ENCODE measurements around the gene NXPE3. TPM values are rescaled to one million over a fixed set of nuclear protein-coding genes. Genes with fewer than 3 reads are reported as not detected.
"Not testable (repeated sequence)": the region's sequence is repeated elsewhere in the genome, so short reads cannot be mapped to it uniquely, and the experiment has no call there.

NXPE3 gene
- polyA plus RNA-seq, result 1 to 10 TPM; 1.7 to 6.0 (median 4.8) TPM

- H3K27ac ChIP-seq (ENCODE audit: low read depth, low read length), result no peak within 1 kb of the TSS
- WGBS, 3 donors, result 0% methylated on average over 67 to 78 of the region's 78 CpGs
Measured at GRCh38 chr3:101779047-101779821, at the start of gene NXPE3. TSS of gene NXPE3 (plus strand) at chr3:101779211. CDS start at chr3:101785597, 6,386 bp downstream.

GRCh38 chr3:101729586-101729985, 49.4 kb upstream of the NXPE3 start:
- H3K27ac ChIP-seq (ENCODE audit: low read depth, low read length), result no peak overlapping the region
- 76 to 94% (median 83%) methylated on average over 5 of the region's 5 CpGs for WGBS, 3 donors

- no peak overlapping the region for H3K27ac ChIP-seq (ENCODE audit: low read depth, low read length)
Measured at GRCh38 chr3:101730839-101731238, 48.2 kb upstream of the NXPE3 start.

- WGBS, 3 donors, result 93 to 98% (median 95%) methylated on average over 4 of the region's 4 CpGs
- H3K27ac ChIP-seq (ENCODE audit: low read depth, low read length), result no peak overlapping the region
Measured at GRCh38 chr3:101732240-101732641, 46.8 kb upstream of the NXPE3 start.

GRCh38 chr3:101735833-101736232, 43.2 kb upstream of the NXPE3 start:
- 97 to 98% (median 98%) methylated on average over 10 of the region's 10 CpGs for WGBS, 3 donors
- no peak overlapping the region for H3K27ac ChIP-seq (ENCODE audit: low read depth, low read length)

GRCh38 chr3:101741914-101742313, 37.1 kb upstream of the NXPE3 start:
- not testable (repeated sequence) for H3K27ac ChIP-seq (ENCODE audit: low read depth, low read length)
- WGBS, 3 donors, result 63 to 92% (median 73%) methylated on average over 3 of the region's 3 CpGs

GRCh38 chr3:101744811-101745210, 34.2 kb upstream of the NXPE3 start:
- 44 to 47% (median 44%) methylated on average over 1 of the region's 1 CpG for WGBS, 3 donors
- H3K27ac ChIP-seq (ENCODE audit: low read depth, low read length), result no peak overlapping the region

- not testable (repeated sequence) for H3K27ac ChIP-seq (ENCODE audit: low read depth, low read length)
- 73 to 100% (median 100%) methylated on average over 1 of the region's 1 CpG for WGBS, 3 donors
Measured at GRCh38 chr3:101745934-101746333, 33.1 kb upstream of the NXPE3 start.

GRCh38 chr3:101753386-101754113, 25.5 kb upstream of the NXPE3 start:
- not testable (repeated sequence) for H3K27ac ChIP-seq (ENCODE audit: low read depth, low read length)
- WGBS, 3 donors, result 91 to 98% (median 96%) methylated on average over 12 to 14 of the region's 23 CpGs

- no peak overlapping the region for H3K27ac ChIP-seq (ENCODE audit: low read depth, low read length)
- 74 to 95% (median 80%) methylated on average over 6 of the region's 6 CpGs for WGBS, 3 donors
Measured at GRCh38 chr3:101758224-101758623, 20.8 kb upstream of the NXPE3 start.

GRCh38 chr3:101762041-101762646, 16.9 kb upstream of the NXPE3 start:
- 70 to 86% (median 73%) methylated on average over 3 of the region's 3 CpGs for WGBS, 3 donors
- no peak overlapping the region for H3K27ac ChIP-seq (ENCODE audit: low read depth, low read length)

GRCh38 chr3:101777745-101778281, 1.2 kb upstream of the NXPE3 start:
- WGBS, 3 donors, result 80 to 92% (median 86%) methylated on average over 4 to 6 of the region's 6 CpGs
- not testable (repeated sequence) for H3K27ac ChIP-seq (ENCODE audit: low read depth, low read length)

GRCh38 chr3:101778385-101779046, 495 bp upstream of the NXPE3 start:
- H3K27ac ChIP-seq (ENCODE audit: low read depth, low read length), result no peak overlapping the region
- WGBS, 3 donors, result 24 to 28% (median 26%) methylated on average over 21 of the region's 21 CpGs

GRCh38 chr3:101779822-101780381, 891 bp downstream of the NXPE3 start:
- no peak overlapping the region for H3K27ac ChIP-seq (ENCODE audit: low read depth, low read length)
- WGBS, 3 donors, result 18 to 25% (median 25%) methylated on average over 9 of the region's 9 CpGs

- 52 to 84% (median 54%) methylated on average over 2 of the region's 2 CpGs for WGBS, 3 donors
Measured at GRCh38 chr3:101780661-101781060, 1.6 kb downstream of the NXPE3 start.

GRCh38 chr3:101781166-101781565, 2.2 kb downstream of the NXPE3 start:
- no peak overlapping the region for H3K27ac ChIP-seq (ENCODE audit: low read depth, low read length)

More at GRCh38 chr3:101780661-101781060, 1.6 kb downstream of the NXPE3 start:
- H3K27ac ChIP-seq (ENCODE audit: low read depth, low read length), result no peak overlapping the region

GRCh38 chr3:101784855-101785613, 6.0 kb downstream of the NXPE3 start:
- no peak overlapping the region for H3K27ac ChIP-seq (ENCODE audit: low read depth, low read length)
- WGBS, 3 donors, result 51 to 83% (median 60%) methylated on average over 5 of the region's 5 CpGs

- WGBS, 3 donors, result 90 to 93% (median 91%) methylated on average over 4 of the region's 4 CpGs
- H3K27ac ChIP-seq (ENCODE audit: low read depth, low read length), result no peak overlapping the region
Measured at GRCh38 chr3:101791778-101792177, 12.8 kb downstream of the NXPE3 start.
